CD4-positive, alpha-beta T cell treated with Interleukin-2 at 100 ng/mL for 4 hours (primary cell): ENCODE measurements around the gene GRIN3A.
"Not testable (repeated sequence)": the region's sequence is repeated elsewhere in the genome, so short reads cannot be mapped to it uniquely, and the experiment has no call there.

Source experiments
- DNase-seq: peaks from one replicate; pipeline ENCODE4 v3.0.0-alpha.2; 2020; ENCODE audit warnings: low spot score

The GRIN3A gene

DNA sequence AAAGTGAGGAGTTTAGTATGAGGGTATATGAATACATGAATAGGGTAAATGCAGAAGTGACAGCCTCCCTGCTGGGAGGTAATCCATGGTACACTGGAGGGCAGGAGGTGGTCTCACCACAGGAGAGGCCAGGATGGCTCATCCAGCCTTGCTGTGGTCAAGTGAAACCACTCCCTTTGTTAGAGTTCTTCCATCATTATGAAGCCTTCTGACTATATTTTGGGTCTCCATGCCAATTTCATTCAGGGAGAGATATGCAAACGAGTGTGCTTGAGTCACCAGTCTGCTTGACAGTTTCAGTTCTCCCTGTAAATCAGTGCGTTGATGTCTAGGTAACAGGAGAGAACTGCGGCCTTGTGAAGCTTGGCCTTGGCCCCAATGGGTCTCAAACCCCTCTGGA is 160.1 kb downstream of the GRIN3A start:
- DNase-seq, result no peak

DNA sequence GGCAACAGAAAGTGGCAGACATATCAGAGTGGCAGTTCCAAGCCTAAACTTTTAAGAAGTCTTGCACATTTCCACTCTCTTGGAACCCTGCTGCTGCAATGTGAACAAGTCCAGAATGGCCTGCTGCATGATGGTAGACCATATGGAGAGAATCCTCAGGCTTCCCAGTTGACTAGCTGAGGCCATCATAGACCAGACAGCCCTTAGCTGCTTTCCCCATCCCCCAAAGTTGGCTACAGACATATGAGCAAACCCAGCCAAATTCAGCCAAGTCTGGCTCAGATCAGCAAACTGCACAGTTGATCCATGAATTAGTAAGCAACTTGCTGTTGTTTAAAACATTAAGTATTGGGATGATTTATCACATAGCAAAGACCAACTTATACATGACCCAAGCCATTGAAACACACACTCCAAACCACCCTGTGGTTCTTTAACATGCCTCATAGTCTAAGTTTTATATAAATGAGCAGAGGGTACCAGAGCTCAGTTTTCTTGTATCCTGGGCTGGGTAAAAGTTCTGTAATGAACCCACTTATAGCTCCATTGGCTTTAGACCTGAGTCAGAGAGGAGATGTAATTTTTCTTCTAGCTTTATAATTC is 163.6 kb downstream of the GRIN3A start:
- DNase-seq, result no peak

DNA sequence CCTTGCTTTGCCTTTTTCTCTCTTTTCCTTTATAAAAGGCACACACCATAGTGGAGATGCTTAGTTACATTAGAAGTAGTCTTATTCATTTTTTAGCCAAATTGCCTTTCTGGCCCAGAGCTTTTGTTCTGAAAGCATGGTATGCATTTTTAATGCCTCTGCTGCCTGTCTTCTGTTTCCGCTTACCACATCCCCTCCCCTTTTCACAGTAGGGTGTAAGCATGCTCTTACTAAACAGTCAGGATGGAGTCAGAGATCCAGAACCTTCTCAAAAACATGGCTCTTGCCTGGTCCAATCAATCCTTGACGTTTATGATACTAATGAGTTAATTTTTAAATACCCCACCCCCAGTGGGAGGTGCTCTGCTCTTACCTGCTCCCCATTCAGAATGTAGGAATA is 166.1 kb downstream of the GRIN3A start:
- no peak for DNase-seq

- DNase-seq, result no peak
These were observed 167.3 kb downstream of the GRIN3A start for GRCh38 chr9:101571114-101571513.

- DNase-seq, result peak; percentile 38
These were observed 168.5 kb downstream of the GRIN3A start for GRCh38 chr9:101569741-101570501.

GRCh38 chr9:101567725-101568350 is 170.6 kb downstream of the GRIN3A start:
- DNase-seq, result no peak

- DNase-seq, result peak; percentile 31
These were observed 171.3 kb downstream of the GRIN3A start for GRCh38 chr9:101566904-101567724.

DNA sequence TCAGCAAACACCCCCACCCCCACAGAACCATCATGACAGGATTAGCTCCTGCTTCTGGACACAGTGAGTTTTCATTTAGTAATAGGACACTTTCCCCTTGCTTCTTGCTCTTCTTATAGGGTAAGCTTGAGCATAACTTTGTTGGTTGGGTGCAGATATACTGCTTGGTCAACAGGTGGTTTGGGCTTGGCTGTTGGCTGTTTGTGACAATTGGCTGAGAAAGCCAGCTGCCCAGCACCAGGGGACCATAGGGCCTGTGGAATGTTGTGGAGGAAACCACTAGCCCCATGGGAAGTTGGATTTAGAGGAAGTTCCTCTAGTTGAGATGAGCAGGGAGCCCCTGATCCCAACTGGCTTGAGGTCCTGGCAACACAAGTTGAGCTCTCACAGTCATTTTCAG is 174.2 kb downstream of the GRIN3A start:
- no peak for DNase-seq

DNA sequence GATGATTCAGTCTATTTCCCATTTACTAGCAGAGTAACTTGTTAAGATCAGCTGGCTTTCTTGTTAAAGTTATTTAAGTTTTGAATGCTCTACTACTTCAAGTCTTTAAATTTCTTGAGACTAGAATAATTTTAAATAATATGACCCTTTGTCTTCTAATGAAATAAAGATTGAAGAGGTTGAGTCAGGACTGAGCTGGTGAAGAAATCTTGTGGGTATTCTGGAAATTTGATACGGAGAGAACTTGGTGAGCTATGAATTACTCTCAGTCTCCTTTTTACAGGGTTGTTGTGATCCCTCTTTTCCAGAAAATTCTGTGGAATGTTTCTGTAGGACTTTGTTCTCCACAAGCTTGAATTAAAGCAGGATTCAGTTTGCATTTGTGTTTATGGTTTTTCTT is 175.5 kb downstream of the GRIN3A start:
- no peak for DNase-seq

- no peak for DNase-seq
These were observed 176.7 kb downstream of the GRIN3A start for GRCh38 chr9:101561740-101562139.

DNA sequence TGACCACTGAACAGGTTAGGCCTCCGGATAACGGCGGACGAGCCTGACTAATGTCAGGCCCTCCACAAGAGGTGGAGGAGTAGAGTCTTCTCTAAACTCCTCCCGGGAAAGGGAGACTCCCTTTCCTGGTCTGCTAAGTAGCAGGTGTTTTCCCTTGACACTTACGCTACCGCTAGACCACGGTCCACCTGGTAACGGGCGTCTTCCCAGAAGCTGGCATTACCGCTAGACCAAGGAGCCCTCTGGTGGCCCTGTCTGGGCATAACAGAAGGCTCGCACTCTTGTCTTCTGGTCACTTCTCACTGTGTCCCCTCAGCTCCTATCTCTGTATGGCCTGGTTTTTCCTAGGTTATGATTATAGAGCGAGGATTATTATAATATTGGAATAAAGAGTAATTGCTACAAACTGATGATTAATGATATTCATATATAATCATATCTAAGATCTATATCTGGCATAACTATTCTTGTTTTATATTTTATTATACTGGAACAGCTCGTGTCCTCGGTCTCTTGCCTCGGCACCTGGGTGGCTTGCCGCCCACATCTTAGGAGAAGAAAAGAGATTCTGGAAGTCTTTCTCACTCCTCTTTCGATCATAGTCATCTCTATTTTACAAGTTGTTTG is 188.9 kb downstream of the GRIN3A start:
- DNase-seq, result not testable (repeated sequence)

DNA sequence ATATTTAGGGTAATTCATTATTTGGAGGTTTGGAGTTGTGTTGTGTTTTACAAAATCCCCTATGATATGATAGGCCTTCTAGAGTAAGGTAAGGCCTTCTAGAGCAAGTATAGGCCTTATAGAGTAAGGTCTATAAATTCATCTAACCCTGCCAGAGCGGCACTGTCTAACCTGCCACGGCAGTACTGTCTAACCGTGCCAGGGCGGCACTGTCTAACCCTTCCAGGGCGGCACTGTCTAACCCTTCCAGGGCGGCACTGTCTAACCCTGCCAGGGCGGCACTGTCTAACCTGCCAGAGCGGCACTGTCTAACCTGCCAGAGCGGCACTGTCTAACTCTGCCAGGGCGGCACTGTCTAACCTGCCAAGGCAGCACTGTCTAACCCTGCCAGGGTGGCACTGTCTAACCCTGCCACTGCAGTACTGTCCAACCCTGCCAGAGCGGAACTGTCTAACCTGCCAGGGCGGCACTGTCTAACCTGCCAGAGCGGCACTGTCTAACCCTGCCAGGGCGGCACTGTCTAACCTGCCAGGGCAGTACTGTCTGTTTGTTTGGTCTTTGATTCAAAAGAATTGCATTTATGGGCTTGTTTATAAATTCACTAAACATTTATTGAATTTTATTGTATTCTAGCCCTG is 195.2 kb downstream of the GRIN3A start:
- no peak for DNase-seq

GRCh38 chr9:101540069-101540468 is 198.4 kb downstream of the GRIN3A start:
- DNase-seq, result no peak

DNA sequence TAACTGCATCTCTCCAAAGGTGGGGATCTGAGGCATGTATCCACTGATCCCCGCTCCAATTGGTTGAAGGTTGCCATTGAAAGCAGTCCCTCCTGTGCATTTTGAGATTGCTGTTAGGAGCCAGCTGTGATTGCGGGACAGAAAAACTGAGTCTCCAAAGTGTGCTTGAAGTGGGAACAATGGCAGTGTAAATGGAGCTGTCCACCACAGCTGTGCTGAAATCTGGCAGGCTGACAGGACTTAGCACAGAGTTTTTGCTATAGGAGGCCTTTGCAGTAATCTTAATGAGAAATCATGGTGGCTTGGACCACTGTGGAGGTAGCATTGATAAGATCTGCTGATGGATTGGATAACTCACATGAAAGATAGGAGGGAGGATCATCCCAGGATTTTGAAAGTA is 201.5 kb downstream of the GRIN3A start:
- peak; percentile 10 for DNase-seq

DNA sequence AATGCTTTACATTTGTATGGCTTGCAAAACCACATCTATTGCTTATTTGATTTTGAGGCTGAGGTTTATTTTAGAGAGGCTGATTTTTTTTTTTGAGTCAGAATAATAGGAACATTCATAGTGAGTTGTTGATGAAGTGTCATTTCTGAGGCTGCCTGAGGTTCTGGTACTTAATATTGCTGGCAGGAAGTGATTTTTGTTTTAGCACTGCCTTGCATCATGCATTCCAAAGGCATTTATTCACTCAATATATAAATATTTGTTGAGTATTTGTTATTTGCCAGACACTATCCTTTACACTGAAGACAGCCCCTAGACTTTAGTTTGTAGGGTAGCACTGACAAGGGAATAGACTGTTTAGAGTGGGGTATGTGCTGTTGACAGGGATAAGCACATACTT is 202.1 kb downstream of the GRIN3A start:
- no peak for DNase-seq

DNA sequence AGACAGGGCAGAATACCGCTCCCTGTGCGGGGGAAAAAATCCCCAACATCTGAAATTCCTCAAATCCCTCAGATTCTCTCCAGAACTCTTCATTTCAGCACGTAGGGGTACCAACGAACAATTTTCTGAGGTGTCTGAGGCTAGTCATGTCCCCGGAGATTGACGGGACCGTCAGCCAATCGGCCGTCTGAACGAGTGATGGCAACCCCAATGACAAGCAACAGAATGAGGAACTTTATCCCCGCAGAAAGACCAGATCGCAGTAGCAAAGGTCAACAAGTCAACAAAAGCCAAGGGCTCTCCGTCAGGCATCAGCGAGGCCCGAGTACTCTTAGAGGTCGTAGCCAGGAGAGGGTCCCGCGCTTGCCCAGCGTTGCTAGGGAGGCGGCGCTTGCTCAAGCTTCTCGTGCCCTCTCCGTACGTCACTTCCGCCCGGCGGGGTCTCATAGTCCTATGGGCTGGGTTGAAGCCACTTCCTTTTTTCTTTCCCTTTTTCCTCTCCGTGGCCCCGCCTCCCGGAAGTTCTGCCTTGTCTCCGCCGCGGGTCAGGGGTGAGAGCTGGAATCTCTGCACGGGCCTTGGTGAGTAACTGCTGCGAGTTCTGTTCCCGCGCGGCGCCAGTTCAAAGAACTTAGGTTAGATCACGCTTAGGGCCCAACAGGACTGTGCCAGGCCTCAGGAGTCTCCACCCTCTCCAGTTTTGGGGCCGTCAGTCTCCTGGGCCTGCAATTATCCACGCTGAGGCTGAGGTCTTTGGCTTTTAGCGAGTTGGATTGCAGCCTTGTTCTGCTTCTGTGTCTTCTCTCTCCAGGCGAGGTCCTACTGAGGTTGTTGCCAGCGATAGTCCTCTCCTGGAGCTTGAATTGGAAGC is 204.9 kb downstream of the GRIN3A start, which contains the start of gene RNF20:
RNF20 (plus strand) TSS at position 520 of the 871 bp plus-strand sequence. CDS start 1,571 bp downstream, outside the sequence.
- peak; percentile 99 for DNase-seq

- DNase-seq, result peak; percentile 85
These were observed 208.3 kb downstream of the GRIN3A start for GRCh38 chr9:101530076-101530711.

- DNase-seq, result no peak
These were observed 210.4 kb downstream of the GRIN3A start for GRCh38 chr9:101528015-101528414.

DNA sequence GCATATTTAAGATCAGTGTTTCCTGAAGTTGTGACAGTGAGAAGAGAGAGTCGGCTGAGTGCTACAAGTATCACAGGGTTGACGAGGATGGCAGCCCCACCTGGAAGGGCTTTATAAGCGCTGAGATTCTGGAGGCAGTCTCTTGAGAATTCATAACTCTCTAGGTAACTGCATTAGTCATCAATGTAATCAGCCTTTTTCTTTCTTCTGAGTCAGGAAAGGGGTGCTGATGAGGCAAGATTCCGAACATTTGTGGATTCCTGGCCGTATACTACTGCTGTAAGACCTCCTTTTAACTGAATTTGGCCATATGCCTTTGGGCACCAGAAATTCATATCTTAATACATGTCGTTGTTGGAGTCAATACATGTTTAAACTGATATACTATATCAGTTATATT is 211.4 kb downstream of the GRIN3A start:
- no peak for DNase-seq

DNA sequence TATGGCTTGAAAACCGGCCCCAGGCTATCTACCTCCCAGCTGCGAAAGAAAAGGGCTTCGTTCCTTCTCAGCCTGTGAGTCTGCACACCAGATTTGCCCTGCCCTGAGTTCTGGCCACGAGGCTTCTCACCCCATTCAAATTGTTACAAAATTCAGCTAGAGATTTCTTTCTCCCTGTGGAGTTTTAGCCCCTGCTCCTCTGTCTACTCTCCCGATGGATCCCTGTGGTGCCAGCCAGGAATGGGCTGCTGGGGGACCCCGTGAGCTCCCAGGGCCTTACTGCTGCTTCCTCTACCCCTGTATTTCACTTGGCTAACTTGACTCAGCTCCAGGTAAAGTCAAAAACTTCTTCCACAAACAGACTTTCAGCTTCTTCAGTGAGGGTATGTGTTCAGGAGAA is 214.1 kb downstream of the GRIN3A start:
- DNase-seq, result no peak
